A673 (cell line): ENCODE measurements around the gene GPR176. TPM values are rescaled to one million over a fixed set of nuclear protein-coding genes. Genes with fewer than 3 reads are reported as not detected.

ENCODE experiments used
- BruUV-seq: library from RNA; stranded (reverse); fragments of 400-500 nt; replicated peaks from 2 replicates; lab custom pipeline; 2021; lab: Mats Ljungman, UMichigan
- CTCF ChIA-PET: fragments of 300-600 bp; sonication (Branson Sonifier 250); formaldehyde crosslinking; loops from one replicate; lab custom pipeline; 2022; ENCODE audit warnings: antibody characterized with exemption; lab: Charles Lee
- POLR2A ChIA-PET: fragments of 300-600 bp; sonication (Branson Sonifier 250); formaldehyde crosslinking; loops from one replicate; lab custom pipeline; 2022; ENCODE audit warnings: antibody characterized with exemption; ENCODE audit not compliant: low non-redundant PET; lab: Charles Lee
- DNase-seq: peaks from one replicate; pipeline ENCODE4 v3.0.0-alpha.2; 2015; ENCODE audit warnings: low spot score
- H3K27ac ChIP-seq: fragments of 200-600 bp; sonication (generic); 2 replicates; pipeline ENCODE4 v1.5.1; 2016; ENCODE audit warnings: mixed run types, low read depth, mild to moderate bottlenecking, mixed read lengths, antibody characterized with exemption, low read length; ENCODE audit not compliant: poor library complexity, severe bottlenecking
- H3K27me3 ChIP-seq: fragments of 200-600 bp; sonication (generic); replicated peaks from 2 replicates; pipeline ENCODE4 v1.6.1; 2017; ENCODE audit warnings: mixed run types, low read depth, mild to moderate bottlenecking, mixed read lengths, antibody characterized with exemption, low read length; ENCODE audit not compliant: insufficient read depth, poor library complexity
- H3K36me3 ChIP-seq: fragments of 200-600 bp; sonication (generic); 2 replicates; pipeline ENCODE4 v1.6.1; 2016; ENCODE audit warnings: mixed run types, mild to moderate bottlenecking, mixed read lengths, antibody characterized with exemption, low read length; ENCODE audit not compliant: insufficient read depth, poor library complexity, severe bottlenecking
- H3K4me1 ChIP-seq: fragments of 200-600 bp; sonication (generic); 2 replicates; pipeline ENCODE4 v1.6.1; 2017; ENCODE audit warnings: mixed run types, mild to moderate bottlenecking, mixed read lengths, antibody characterized with exemption, low read length; ENCODE audit not compliant: insufficient read depth, poor library complexity, severe bottlenecking
- H3K4me3 ChIP-seq: fragments of 200-600 bp; sonication (generic); 2 replicates; pipeline ENCODE4 v1.5.1; 2016; ENCODE audit warnings: low read depth, mixed run types, mild to moderate bottlenecking, mixed read lengths, low read length; ENCODE audit not compliant: poor library complexity, severe bottlenecking
- H3K9me3 ChIP-seq: fragments of 200-600 bp; sonication (generic); 2 replicates; pipeline ENCODE4 v1.6.1; 2016; ENCODE audit warnings: mixed run types, low read depth, mild to moderate bottlenecking, mixed read lengths, antibody characterized with exemption, low read length; ENCODE audit not compliant: poor library complexity, severe bottlenecking
- CTCF ChIP-seq: fragments of 300-800, 200-600 bp; sonication (generic); conservative IDR thresholded peaks from 2 replicates; pipeline ENCODE4 v1.5.1; 2017; ENCODE audit warnings: low read depth, mild to moderate bottlenecking, antibody characterized with exemption, low read length, moderate library complexity, mixed read lengths
- EZH2 ChIP-seq: fragments of 200-600 bp; sonication (generic); IDR thresholded peaks from 2 replicates; pipeline ENCODE4 v1.6.1; 2017; ENCODE audit warnings: borderline replicate concordance, low read depth, mild to moderate bottlenecking, mixed read lengths, antibody characterized with exemption, low read length; ENCODE audit not compliant: poor library complexity, severe bottlenecking
- intact Hi-C: fragments of 100-400 bp; cut with micrococcal nuclease; formaldehyde crosslinking; loops from one replicate; pipeline ENCODE4 v1.10.0; 2022; ENCODE audit not compliant: unreplicated experiment
- total RNA-seq: library from RNA; stranded (reverse); gene quantifications from 2 replicates; pipeline ENCODE4 v1.2.3, GENCODE V29; 2021

The GPR176 gene
- total RNA-seq, 1 experiment from 2014 or later, result 5.6 TPM

DNA sequence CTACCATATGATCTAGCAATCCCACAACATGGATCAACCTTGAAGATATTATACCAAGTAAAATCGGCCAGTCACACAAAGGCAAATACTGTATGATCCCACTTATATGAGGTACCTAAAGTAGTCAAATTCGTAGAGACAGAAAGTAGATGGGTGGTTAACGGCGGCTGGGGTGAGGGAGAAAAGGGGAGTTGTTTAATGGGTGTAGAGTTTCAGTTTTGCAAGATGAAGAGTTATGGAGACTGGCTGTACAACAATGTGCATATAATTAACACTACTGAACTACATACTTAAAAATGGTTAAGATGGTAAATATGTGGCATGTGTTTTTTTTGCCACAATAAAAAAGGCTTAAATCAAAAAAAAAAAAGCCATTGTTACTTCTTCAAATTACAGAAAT is 60.4 kb downstream of the GPR176 start:
- H3K4me1 ChIP-seq, result no peaks in the 10 kb centered on the region
- no peak for DNase-seq
- H3K27ac ChIP-seq, result no peak overlapping the region
- no peaks in the 10 kb centered on the region for H3K9me3 ChIP-seq
- TF ChIP-seq CTCF (no peak), EZH2 (no peak)
- ChIA-PET POLR2A (no interaction called here), CTCF (no interaction called here)
- H3K27me3 ChIP-seq, result no peaks in the 10 kb centered on the region
- BruUV-seq, result no TSS peak
- H3K4me3 ChIP-seq, result no peak overlapping the region
- no peaks in the 10 kb centered on the region for H3K36me3 ChIP-seq
- intact Hi-C loops, result no loop called here

GRCh38 chr15:39857132-39857531 is 62.9 kb downstream of the GPR176 start:
- Histone ChIP-seq H3K36me3 (no peaks in the 10 kb centered on the region), H3K4me3 (no peak overlapping the region), H3K9me3 (no peaks in the 10 kb centered on the region), H3K27me3 (no peaks in the 10 kb centered on the region), H3K27ac (no peak overlapping the region), H3K4me1 (peaks cover 9% of the 10 kb centered on the region)
- ChIA-PET POLR2A (no interaction called here), CTCF (no interaction called here)
- DNase-seq, result no peak
- no peak for TF ChIP-seq EZH2
- no peak for TF ChIP-seq CTCF
- intact Hi-C loops, result no loop called here
- no TSS peak for BruUV-seq

DNA sequence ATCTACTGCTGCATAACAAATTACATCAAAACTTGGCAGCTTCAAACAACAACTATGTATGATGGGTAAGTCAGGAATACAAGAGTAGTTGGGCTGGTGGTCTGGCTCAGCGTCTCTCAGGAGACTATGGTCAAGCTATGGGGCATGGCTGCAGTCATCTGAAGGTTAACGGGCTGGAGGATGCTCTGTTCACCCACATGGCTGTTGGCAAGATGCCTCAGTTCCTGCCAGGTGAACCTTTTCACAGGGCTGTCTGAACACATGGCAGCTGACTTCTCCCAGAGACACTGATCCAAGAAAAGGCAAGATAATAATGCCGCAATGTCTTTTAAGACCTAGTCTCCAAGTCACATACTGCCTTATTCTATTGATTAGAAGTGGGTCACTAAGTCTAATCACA is 63.7 kb downstream of the GPR176 start:
- ChIA-PET POLR2A (no interaction called here), CTCF (no interaction called here)
- Histone ChIP-seq H3K9me3 (no peaks in the 10 kb centered on the region), H3K36me3 (no peaks in the 10 kb centered on the region), H3K4me1 (peaks cover 16% of the 10 kb centered on the region), H3K4me3 (no peak overlapping the region), H3K27me3 (no peaks in the 10 kb centered on the region), H3K27ac (no peak overlapping the region)
- no peak for DNase-seq
- intact Hi-C loops, result no loop called here
- BruUV-seq, result no TSS peak
- TF ChIP-seq EZH2 (no peak), CTCF (no peak)
